Mucosa of descending colon (tissue), 3 donors: ENCODE measurements around the gene LDHA. TPM values are rescaled to one million over a fixed set of nuclear protein-coding genes. Genes with fewer than 3 reads are reported as not detected.

ENCODE experiments used
- ATAC-seq: fragments of 200-7000 bp; cut with Tn5 transposase; one replicate; pipeline ENCODE4 v1.9.1; 2020; ENCODE audit warnings: mild to moderate bottlenecking, moderate library complexity
- DNase-seq, 3 donors: peaks; one replicate each; pipeline ENCODE4 v3.0.0-alpha.2; 2020
- H3K36me3 ChIP-seq: fragments of 200-600 bp; one replicate; pipeline ENCODE4 v1.8.0; 2021; ENCODE audit warnings: low read depth, mild to moderate bottlenecking
- H3K4me1 ChIP-seq: fragments of 200-600 bp; one replicate; pipeline ENCODE4 v1.8.0; 2021; ENCODE audit warnings: low read depth, mild to moderate bottlenecking
- H3K4me3 ChIP-seq: fragments of 200-600 bp; one replicate; pipeline ENCODE4 v1.8.0; 2021; ENCODE audit warnings: mild to moderate bottlenecking
- H3K9me3 ChIP-seq: fragments of 200-600 bp; one replicate; pipeline ENCODE4 v1.8.0; 2021; ENCODE audit warnings: mild to moderate bottlenecking
- CTCF ChIP-seq: fragments of 200-600 bp; IDR thresholded peaks from one replicate; pipeline ENCODE4 v1.8.0; 2022; ENCODE audit warnings: antibody characterized with exemption, mild to moderate bottlenecking
- intact Hi-C, 2 donors: fragments of 100-400 bp; cut with DNase I in 1 of 2; cut with micrococcal nuclease in 1 of 2; formaldehyde crosslinking; loops; one replicate each; pipeline versions ENCODE4 v1.11.0 to v1.11.1; 2022; cut with DNase I, micrococcal nuclease
- microRNA-seq: library from miRNA; unstranded; fragments of <30 nt; microRNA quantifications from one replicate; pipeline ENCODE4, GENCODE V29; 2019
- total RNA-seq, 3 donors: library from RNA; stranded (reverse); fragmentation: NEBNext Ultra II Directional in 2 of 3; extraction: Animal tissue kit (Norgen Biotek cat#: 25700) in 2 of 3; gene quantifications; one replicate each; pipeline versions ENCODE4 v1.2.1 to v1.2.4, GENCODE V29; 2021 to 2023
- donor health status: DM: no; HTN: no; CAD: no; lungs with moderate emphysema.
- donor health status: DM: no; HTN: no; CAD: no.
- donor health status: DM: no; HTN: yes; CAD: no.

Gene LDHA
- total RNA-seq, 3 donors from 2014 or later, result 453 to 504 (median 462) TPM

DNA sequence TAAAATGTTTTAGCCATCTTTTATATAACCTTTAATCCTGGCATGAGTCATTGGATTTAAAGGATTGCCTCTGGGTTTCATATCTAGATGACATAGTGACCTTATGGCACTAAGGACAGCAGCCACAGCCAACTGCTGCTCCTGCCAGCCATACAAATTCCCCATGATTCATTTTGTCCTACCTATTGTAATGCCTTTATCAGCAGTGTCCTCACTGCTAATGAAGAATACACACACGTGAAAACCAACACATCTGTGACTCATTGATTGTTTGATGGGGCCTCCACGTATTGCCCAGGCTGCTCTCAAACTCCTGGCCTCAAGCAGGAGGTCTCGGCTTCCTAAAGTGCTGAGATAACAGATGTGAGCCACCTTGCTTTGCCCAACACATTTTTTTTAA, 63.1 kb downstream of the LDHA start:
- ATAC-seq (peak; percentile 55), DNase-seq (no peak)
- H3K4me3 ChIP-seq, result no peak overlapping the region
- TF ChIP-seq CTCF, result no peak
- no peaks in the 10 kb centered on the region for H3K4me1 ChIP-seq
- intact Hi-C loops, result no loop called here
- no peaks in the 10 kb centered on the region for H3K9me3 ChIP-seq
- H3K36me3 ChIP-seq, result no peaks in the 10 kb centered on the region

Small RNAs within 50 kb of the gene (microRNA-seq; reads per million reads assigned to microRNA genes)
- not detected for gene MIR3159

Other genes with a start within 250 kb of the LDHA start
- gene MRGPRX4, start 221.7 kb upstream of the LDHA start, total RNA-seq, result not detected
- not detected for gene SAA4, start 157.8 kb upstream of the LDHA start, total RNA-seq
- 1 to 10 TPM; 1.3 to 2.0 (median 1.7) TPM for gene SAA2, start 145.9 kb upstream of the LDHA start, total RNA-seq
- gene SAA1, start 128.3 kb upstream of the LDHA start, total RNA-seq, result 10 to 100 TPM in 1 of 3 donors, 1 to 10 TPM in 2; 3.9 to 11.3 (median 8.0) TPM
- 10 to 100 TPM in 2 of 3 donors, 1 to 10 TPM in 1; 9.8 to 16.6 (median 14.1) TPM for gene HPS5, start 72.4 kb upstream of the LDHA start, total RNA-seq
- gene GTF2H1, start 72.0 kb upstream of the LDHA start, total RNA-seq, result 10 to 100 TPM; 32.8 to 43.3 (median 35.9) TPM
- gene LDHC, start 17.8 kb downstream of the LDHA start, total RNA-seq, result not detected
- not detected for gene LDHAL6A, start 61.3 kb downstream of the LDHA start, total RNA-seq
- gene TSG101, start 132.4 kb downstream of the LDHA start, total RNA-seq, result 10 to 100 TPM; 60.6 to 71.1 (median 64.9) TPM
- 10 to 100 TPM; 34.8 to 36.7 (median 35.3) TPM for gene UEVLD, start 194.2 kb downstream of the LDHA start, total RNA-seq
- gene MISFA, start 205.2 kb downstream of the LDHA start, total RNA-seq, result 1 to 10 TPM; 2.8 to 3.8 (median 3.3) TPM
- gene SPTY2D1, start 239.8 kb downstream of the LDHA start, total RNA-seq, result 10 to 100 TPM; 18.5 to 20.2 (median 18.6) TPM